22Rv1 (cell line): ENCODE results near the gene METTL16.

Experiments used
- H3K27ac ChIP-seq: fragments of 450-650 bp; 2 replicates; pipeline ENCODE4 v1.5.1; 2017
- ZFX ChIP-seq: fragments of 450-650 bp; IDR thresholded peaks from 2 replicates; pipeline ENCODE4 v1.6.1; 2017; ENCODE audit warnings: antibody characterized with exemption, borderline replicate concordance
- TF ChIP-seq, protein P1 (sequence below): fragments of 450-650 bp; IDR thresholded peaks from 2 replicates; pipeline ENCODE4 v1.5.1; 2017; ENCODE audit warnings: mild to moderate bottlenecking

The METTL16 gene

DNA sequence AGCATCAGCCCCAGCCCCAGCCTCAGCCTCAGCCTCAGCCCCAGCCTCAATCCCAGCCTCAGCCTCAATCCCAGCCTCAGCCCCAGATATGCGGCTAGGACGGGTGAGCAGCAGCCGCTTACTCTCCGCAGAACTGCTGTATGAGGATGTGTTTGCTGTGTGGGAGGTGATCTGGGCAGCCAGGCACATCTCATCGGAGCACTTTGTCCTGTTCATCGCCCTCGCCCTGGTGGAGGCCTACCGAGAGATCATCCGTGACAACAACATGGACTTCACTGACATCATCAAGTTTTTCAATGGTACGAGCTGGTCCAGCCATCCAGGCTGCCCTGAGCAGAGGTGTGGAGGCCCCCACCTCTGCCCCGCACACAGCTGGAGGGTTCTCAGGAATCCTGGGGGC lies 132.8 kb downstream of the METTL16 start:
- TF ChIP-seq, protein P1, sequence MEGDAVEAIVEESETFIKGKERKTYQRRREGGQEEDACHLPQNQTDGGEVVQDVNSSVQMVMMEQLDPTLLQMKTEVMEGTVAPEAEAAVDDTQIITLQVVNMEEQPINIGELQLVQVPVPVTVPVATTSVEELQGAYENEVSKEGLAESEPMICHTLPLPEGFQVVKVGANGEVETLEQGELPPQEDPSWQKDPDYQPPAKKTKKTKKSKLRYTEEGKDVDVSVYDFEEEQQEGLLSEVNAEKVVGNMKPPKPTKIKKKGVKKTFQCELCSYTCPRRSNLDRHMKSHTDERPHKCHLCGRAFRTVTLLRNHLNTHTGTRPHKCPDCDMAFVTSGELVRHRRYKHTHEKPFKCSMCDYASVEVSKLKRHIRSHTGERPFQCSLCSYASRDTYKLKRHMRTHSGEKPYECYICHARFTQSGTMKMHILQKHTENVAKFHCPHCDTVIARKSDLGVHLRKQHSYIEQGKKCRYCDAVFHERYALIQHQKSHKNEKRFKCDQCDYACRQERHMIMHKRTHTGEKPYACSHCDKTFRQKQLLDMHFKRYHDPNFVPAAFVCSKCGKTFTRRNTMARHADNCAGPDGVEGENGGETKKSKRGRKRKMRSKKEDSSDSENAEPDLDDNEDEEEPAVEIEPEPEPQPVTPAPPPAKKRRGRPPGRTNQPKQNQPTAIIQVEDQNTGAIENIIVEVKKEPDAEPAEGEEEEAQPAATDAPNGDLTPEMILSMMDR = no peak
- TF ChIP-seq ZFX = no peak

DNA sequence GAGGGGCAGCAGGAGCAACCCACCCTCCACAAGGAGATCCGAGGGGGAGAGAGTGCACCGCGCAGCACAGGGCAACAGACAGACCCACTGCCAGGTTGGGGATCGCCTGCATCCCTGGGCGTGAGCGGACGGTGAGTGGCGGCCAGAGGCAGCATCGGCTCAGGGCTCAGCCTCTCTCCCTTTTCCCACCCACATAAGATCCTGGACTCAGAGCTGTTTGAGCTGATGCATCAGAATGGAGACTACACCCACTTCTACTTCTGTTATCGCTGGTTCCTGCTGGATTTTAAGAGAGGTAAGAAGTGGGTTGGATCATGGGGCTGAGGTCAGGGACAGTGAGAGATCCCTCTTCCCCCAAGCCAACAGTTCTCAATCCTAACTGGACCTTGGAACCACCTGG lies 134.0 kb downstream of the METTL16 start:
- H3K27ac ChIP-seq = no peak overlapping the region
- TF ChIP-seq ZFX = no peak
- TF ChIP-seq, protein P1 = no peak

More for the DNA sequence above, 132.8 kb downstream of the METTL16 start:
- no peak overlapping the region for H3K27ac ChIP-seq

DNA sequence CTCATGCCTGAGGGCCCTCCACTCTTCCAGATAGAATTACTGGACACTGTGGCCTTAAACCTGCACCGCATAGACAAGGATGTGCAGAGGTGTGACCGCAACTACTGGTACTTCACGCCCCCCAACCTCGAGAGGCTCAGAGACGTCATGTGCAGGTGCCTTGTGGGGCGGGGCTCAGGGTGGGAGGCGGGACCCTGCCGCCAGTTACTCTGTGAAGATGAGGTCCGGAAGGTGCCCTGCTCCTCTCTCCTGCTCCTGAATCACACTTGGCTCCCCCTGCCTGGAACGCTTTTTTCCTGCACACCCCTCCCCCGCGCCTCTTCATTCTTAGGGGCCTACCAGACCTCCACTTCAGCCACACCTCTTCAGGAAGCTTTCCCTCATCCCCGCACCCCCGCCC lies 135.6 kb downstream of the METTL16 start:
- H3K27ac ChIP-seq = no peak overlapping the region
- TF ChIP-seq ZFX = no peak
- TF ChIP-seq, protein P1 = no peak

- TF ChIP-seq, protein P1 = no peak
- TF ChIP-seq ZFX = no peak
- H3K27ac ChIP-seq = peak overlapping the region; percentile 61
Observed at GRCh38 chr17:2375406-2375805, 136.3 kb downstream of the METTL16 start.

DNA sequence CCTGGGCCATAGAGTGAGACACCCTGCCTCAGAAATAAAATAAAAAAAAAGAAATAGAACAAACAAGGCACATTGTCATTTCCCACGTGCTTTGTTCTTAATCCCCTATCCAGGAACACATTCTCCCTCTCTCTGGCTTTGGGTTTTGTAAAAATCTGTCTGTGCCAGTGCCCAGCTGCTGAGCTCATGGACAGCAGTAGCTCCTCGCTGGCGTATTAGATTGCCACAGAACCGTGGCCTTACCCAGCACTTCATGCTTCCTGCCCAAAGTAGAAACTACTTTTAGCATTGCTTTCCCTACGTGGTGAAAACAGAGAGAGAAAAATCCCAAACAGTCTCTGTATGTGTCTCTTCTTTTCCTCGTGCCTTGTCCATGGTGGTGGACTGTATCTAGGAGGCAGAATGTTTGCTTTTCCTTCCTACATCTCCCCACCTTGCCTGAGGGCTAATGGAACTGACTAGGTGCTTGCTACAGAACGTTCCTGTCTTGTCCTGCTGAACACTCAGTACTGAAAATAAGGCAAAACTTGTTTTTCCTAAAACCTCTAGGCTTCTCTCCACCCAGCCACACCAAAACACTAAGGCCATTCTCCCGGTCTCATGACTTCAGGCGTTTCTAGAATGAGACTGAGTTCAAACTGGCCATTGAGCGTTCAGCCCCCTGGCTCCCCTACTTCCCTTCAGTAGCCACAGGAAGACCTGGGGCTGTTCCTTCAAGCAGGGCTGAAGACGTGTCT lies 137.0 kb downstream of the METTL16 start:
- peak overlapping the region; percentile 61 for H3K27ac ChIP-seq
- TF ChIP-seq, protein P1 = no peak
- TF ChIP-seq ZFX = no peak

GRCh38 chr17:2373179-2373578 lies 138.5 kb downstream of the METTL16 start:
- TF ChIP-seq ZFX = no peak
- TF ChIP-seq, protein P1 = no peak
- no peak overlapping the region for H3K27ac ChIP-seq

DNA sequence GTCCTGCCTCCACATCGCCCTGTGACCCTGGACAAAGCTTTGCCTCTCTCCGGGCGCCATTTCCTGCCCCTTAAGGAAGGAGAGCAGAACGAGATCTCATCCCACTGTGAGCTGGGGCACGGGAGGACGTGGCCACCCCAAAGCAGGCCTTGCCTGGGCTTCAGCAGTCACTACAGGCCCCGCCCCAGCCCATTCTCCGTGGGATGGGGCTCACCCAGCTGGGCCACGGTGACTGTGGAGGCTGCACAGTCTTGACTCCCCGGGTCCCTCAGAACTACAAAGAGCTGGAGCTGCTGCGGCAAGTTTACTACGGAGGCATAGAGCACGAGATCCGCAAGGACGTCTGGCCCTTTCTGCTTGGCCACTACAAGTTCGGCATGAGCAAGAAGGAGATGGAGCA lies 139.0 kb downstream of the METTL16 start:
- no peak overlapping the region for H3K27ac ChIP-seq
- TF ChIP-seq, protein P1 = no peak
- no peak for TF ChIP-seq ZFX
